HCT116 (cell line): Measurements from ENCODE around the gene IL1RAP. TPM values are rescaled to one million over a fixed set of nuclear protein-coding genes. Genes with fewer than 3 reads are reported as not detected.

Experiments
- ATAC-seq: fragments of 200-7000 bp; cut with Tn5 transposase; 2 replicates; pipeline ENCODE4 v1.9.1; 2020; ENCODE audit warnings: mild to moderate bottlenecking, moderate library complexity
- BruUV-seq: library from RNA; stranded (reverse); fragments of 400-500 nt; replicated peaks from 2 replicates; lab custom pipeline; 2021; lab: Mats Ljungman, UMichigan
- CTCF ChIA-PET: fragments of 300-600 bp; sonication (Branson Sonifier 250); formaldehyde crosslinking; loops from one replicate; lab custom pipeline; 2021; ENCODE audit warnings: antibody characterized with exemption; lab: Charles Lee
- POLR2A ChIA-PET: fragments of 300-600, 350-600 bp; sonication (Branson Sonifier 250); formaldehyde crosslinking; loops from one replicate; lab custom pipeline; 2021; ENCODE audit warnings: antibody characterized with exemption; lab: Charles Lee
- RAD21 ChIA-PET, 2 experiments: fragments of 300-600 bp; sonication (Branson Sonifier 250); formaldehyde crosslinking; loops; one replicate each; lab custom pipeline; 2023; ENCODE audit warnings: low total read pairs in 2 of 2; ENCODE audit not compliant: uncharacterized antibody in 2 of 2, unreplicated experiment in 2 of 2, low non-redundant PET in 1 of 2; lab: Charles Lee
- DNase-seq: peaks from one replicate; pipeline ENCODE4 v3.0.0-alpha.2; 2010; ENCODE audit warnings: low read depth, low spot score
- H2AFZ ChIP-seq: fragments of 200-600 bp; shearing (Covaris generic), sonication (generic); 2 replicates; pipeline ENCODE4 v1.6.1; 2017; ENCODE audit warnings: low read depth, mixed run types, mixed read lengths, antibody characterized with exemption, low read length; ENCODE audit not compliant: poor library complexity, severe bottlenecking
- H3K27ac ChIP-seq: 2 replicates; pipeline ENCODE4 v1.5.1; 2012; ENCODE audit warnings: low read depth, low read length
- H3K27me3 ChIP-seq: fragments of 200-600 bp; sonication (generic); 2 replicates; pipeline ENCODE4 v1.6.1; 2016; ENCODE audit warnings: mixed run types, low read length, mixed read lengths; ENCODE audit not compliant: insufficient read depth
- H3K36me3 ChIP-seq, 2 experiments: fragments of 200-500 bp in 1 of 2; fragments of 200-600 bp in 1 of 2; sonication (Bioruptor generic) in 1 of 2; sonication (generic) in 1 of 2; 2 replicates each; pipeline versions ENCODE4 v1.5.1 to v1.6.1; 2014 to 2016; ENCODE audit warnings: low read length in 2 of 2, inconsistent platforms in 1 of 2, mixed read lengths in 1 of 2, mixed run types in 1 of 2; ENCODE audit not compliant: insufficient read depth in 2 of 2, control insufficient read depth in 1 of 2
- H3K4me1 ChIP-seq, 2 experiments: fragments of 200-600 bp in 1 of 2; sonication (generic) in 1 of 2; 2 replicates each; pipeline versions ENCODE4 v1.5.1 to v1.6.1; 2012 to 2017; ENCODE audit warnings: low read length in 2 of 2, inconsistent platforms in 1 of 2, mild to moderate bottlenecking in 1 of 2, mixed read lengths in 1 of 2, mixed run types in 1 of 2, moderate library complexity in 1 of 2; ENCODE audit not compliant: insufficient read depth in 2 of 2, control insufficient read depth in 1 of 2
- H3K4me2 ChIP-seq: fragments of 200-600 bp; sonication (generic); 2 replicates; pipeline ENCODE4 v1.6.1; 2017; ENCODE audit warnings: mixed run types, low read length, mixed read lengths
- H3K4me3 ChIP-seq, 2 experiments: fragments of 200-600 bp in 1 of 2; sonication (generic) in 1 of 2; replicated peaks in 1 of 2; 2 replicates each; pipeline ENCODE4 v1.5.1; 2011 to 2016; ENCODE audit warnings: low read length in 2 of 2, control low read depth in 1 of 2, low read depth in 1 of 2, mild to moderate bottlenecking in 1 of 2, mixed read lengths in 1 of 2, mixed run types in 1 of 2
- H3K79me2 ChIP-seq: fragments of 200-600 bp; sonication (generic); 2 replicates; pipeline ENCODE4 v1.6.1; 2017; ENCODE audit warnings: mild to moderate bottlenecking, mixed run types, low read length, moderate library complexity, mixed read lengths; ENCODE audit not compliant: insufficient read depth
- H3K9ac ChIP-seq: fragments of 200-600 bp; sonication (generic); 2 replicates; pipeline ENCODE4 v1.6.1; 2016; ENCODE audit warnings: low read length, mixed read lengths
- H3K9me2 ChIP-seq: fragments of 200-600 bp; sonication (generic), shearing (Covaris generic); 2 replicates; pipeline ENCODE4 v1.6.1; 2017; ENCODE audit warnings: mixed run types, mild to moderate bottlenecking, moderate library complexity; ENCODE audit not compliant: insufficient read depth
- H3K9me3 ChIP-seq, 2 experiments: fragments of 200-500 bp in 1 of 2; fragments of 200-600 bp in 1 of 2; sonication (Bioruptor generic) in 1 of 2; sonication (generic) in 1 of 2; 2 replicates each; pipeline ENCODE4 v1.6.1; 2014 to 2017; ENCODE audit warnings: low read length in 2 of 2, mixed read lengths in 2 of 2, inconsistent platforms in 1 of 2, low read depth in 1 of 2, mild to moderate bottlenecking in 1 of 2, mixed run types in 1 of 2, moderate library complexity in 1 of 2; ENCODE audit not compliant: control insufficient read depth in 1 of 2, insufficient read depth in 1 of 2
- H4K20me1 ChIP-seq: fragments of 200-600 bp; sonication (generic), shearing (Covaris generic); 2 replicates; pipeline ENCODE4 v1.6.1; 2017; ENCODE audit warnings: mixed run types, mild to moderate bottlenecking, moderate library complexity; ENCODE audit not compliant: insufficient read depth
- CEBPB ChIP-seq: IDR thresholded peaks from 2 replicates; pipeline ENCODE4 v1.6.1; 2012; ENCODE audit warnings: low read depth
- CTCF ChIP-seq, 3 experiments: fragments of 200-600 bp in 1 of 3; sonication (generic) in 1 of 3; IDR thresholded peaks in 2 of 3; conservative IDR thresholded peaks in 1 of 3; 2 replicates each; pipeline ENCODE4 v1.5.1; 2012 to 2017; ENCODE audit warnings: low read depth in 2 of 3, low read length in 2 of 3, antibody characterized with exemption in 1 of 3, borderline replicate concordance in 1 of 3, control low read depth in 1 of 3, mild to moderate bottlenecking in 1 of 3, mixed read lengths in 1 of 3, mixed run types in 1 of 3, moderate library complexity in 1 of 3; ENCODE audit not compliant: insufficient read depth in 1 of 3
- ELF1 ChIP-seq: IDR thresholded peaks from 2 replicates; pipeline ENCODE4 v1.6.1; 2012; ENCODE audit warnings: low read depth, borderline replicate concordance
- JUND ChIP-seq: IDR thresholded peaks from 2 replicates; pipeline ENCODE4 v1.6.1; 2012
- MAX ChIP-seq: IDR thresholded peaks from 2 replicates; pipeline ENCODE4 v1.6.1; 2012
- POLR2A ChIP-seq: IDR thresholded peaks from 2 replicates; pipeline ENCODE4 v1.7.0; 2011; ENCODE audit warnings: borderline replicate concordance; ENCODE audit not compliant: insufficient read depth, insufficient read length; ENCODE audit errors: extremely low read depth
- POLR2AphosphoS5 ChIP-seq: IDR thresholded peaks from 2 replicates; pipeline ENCODE4 v1.6.1; 2011; ENCODE audit warnings: mild to moderate bottlenecking, low read depth, low read length, moderate library complexity
- SRF ChIP-seq: IDR thresholded peaks from 2 replicates; pipeline ENCODE4 v1.6.1; 2012; ENCODE audit warnings: low read depth
- YY1 ChIP-seq: IDR thresholded peaks from 2 replicates; pipeline ENCODE4 v1.6.1; 2011; ENCODE audit warnings: low read length, low read depth, moderate library complexity, mild to moderate bottlenecking; ENCODE audit not compliant: insufficient replicate concordance; ENCODE audit errors: extremely low read depth
- ZFX ChIP-seq: fragments of 450-650 bp; IDR thresholded peaks from 2 replicates; pipeline ENCODE4 v1.6.1; 2017
- ZNF274 ChIP-seq: fragments of 200-500 bp; sonication (Bioruptor generic); IDR thresholded peaks from 2 replicates; pipeline ENCODE4 v1.6.1; 2014; ENCODE audit warnings: mild to moderate bottlenecking, low read depth, low read length, inconsistent platforms
- intact Hi-C: fragments of 100-400 bp; cut with micrococcal nuclease; formaldehyde crosslinking; loops from 2 replicates; pipeline ENCODE4 v1.10.0; 2022
- total RNA-seq: library from RNA; stranded (reverse); gene quantifications from one replicate; pipeline ENCODE4 v1.2.1, GENCODE V29; 2021; ENCODE audit not compliant: unreplicated experiment
- TF ChIP-seq, protein P1 (sequence below): IDR thresholded peaks from 2 replicates; pipeline ENCODE4 v1.6.1; 2012
- TF ChIP-seq, protein P2 (sequence below): IDR thresholded peaks from 2 replicates; pipeline ENCODE4 v1.6.1; 2011; ENCODE audit warnings: mild to moderate bottlenecking, low read length, moderate library complexity; ENCODE audit not compliant: insufficient replicate concordance; ENCODE audit errors: extremely low read depth

The IL1RAP gene
- total RNA-seq, 1 experiment from 2014 or later, result 5.8 TPM

GRCh38 chr3:190644035-190644434 is 130.2 kb downstream of the IL1RAP start:
- no peak overlapping the region for H2AFZ ChIP-seq
- RAD21 ChIA-PET, result no interaction called here
- H3K9me2 ChIP-seq, result no peaks in the 10 kb centered on the region
- DNase-seq, result no peak
- H3K79me2 ChIP-seq, result no peaks in the 10 kb centered on the region
- TF ChIP-seq ELF1 (no peak), SRF (no peak)
- TF ChIP-seq, protein P1, sequence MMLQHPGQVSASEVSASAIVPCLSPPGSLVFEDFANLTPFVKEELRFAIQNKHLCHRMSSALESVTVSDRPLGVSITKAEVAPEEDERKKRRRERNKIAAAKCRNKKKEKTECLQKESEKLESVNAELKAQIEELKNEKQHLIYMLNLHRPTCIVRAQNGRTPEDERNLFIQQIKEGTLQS, result no peak
- H3K27me3 ChIP-seq, result no peaks in the 10 kb centered on the region
- H3K4me2 ChIP-seq, result no peak overlapping the region
- no peaks in the 10 kb centered on the region for H4K20me1 ChIP-seq
- intact Hi-C loops, result no loop called here
- CTCF ChIA-PET, result no interaction called here
- no peak overlapping the region for H3K4me3 ChIP-seq
- BruUV-seq, result no TSS peak
- H3K4me1 ChIP-seq, result no peaks in the 10 kb centered on the region
- no peaks in the 10 kb centered on the region for H3K9me3 ChIP-seq
- no peak overlapping the region for H3K9ac ChIP-seq
- no peaks in the 10 kb centered on the region for H3K36me3 ChIP-seq
- no peak overlapping the region for H3K27ac ChIP-seq
- no peak for ATAC-seq
- POLR2A ChIA-PET, result no interaction called here

DNA sequence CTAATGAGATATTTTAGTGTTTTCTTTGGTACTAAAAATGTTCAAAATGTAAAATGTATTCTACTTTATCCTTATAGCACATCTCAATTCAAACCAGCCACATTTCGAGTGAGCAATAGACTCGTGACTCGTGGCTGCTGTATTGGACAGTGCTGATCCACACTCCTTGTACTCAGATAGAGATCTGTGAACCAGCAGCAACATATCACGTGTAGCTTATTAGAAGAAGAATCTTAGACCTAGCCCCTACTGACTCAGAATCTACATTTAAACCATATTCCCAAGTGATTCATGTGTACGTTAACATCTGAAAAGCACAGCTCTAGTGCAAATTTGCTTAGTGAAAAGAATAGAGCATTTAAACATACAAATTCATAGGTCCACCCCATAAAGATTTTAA is 130.9 kb downstream of the IL1RAP start:
- Histone ChIP-seq H3K9me3 (no peaks in the 10 kb centered on the region), H4K20me1 (no peaks in the 10 kb centered on the region), H3K36me3 (no peaks in the 10 kb centered on the region), H3K9ac (no peak overlapping the region), H3K9me2 (no peaks in the 10 kb centered on the region)
- intact Hi-C loops, result no loop called here
- POLR2A ChIA-PET, result no interaction called here
- no peak for TF ChIP-seq CEBPB
- TF ChIP-seq POLR2A, result no peak
- TF ChIP-seq, protein P1, result no peak
- TF ChIP-seq ELF1, result no peak
- no peak for TF ChIP-seq CTCF (IDR thresholded peaks at IDR 0.05 in 2 of 3, conservative IDR thresholded peaks at IDR 0.05 in 1 of 3; ENCODE audit: borderline replicate concordance in 1 of 3, insufficient read depth in 1 of 3, low read depth in 2 of 3, low read length in 2 of 3)
- TF ChIP-seq JUND, result no peak
- no peak for TF ChIP-seq POLR2AphosphoS5
- TF ChIP-seq ZNF274, result no peak
- TF ChIP-seq, protein P2, sequence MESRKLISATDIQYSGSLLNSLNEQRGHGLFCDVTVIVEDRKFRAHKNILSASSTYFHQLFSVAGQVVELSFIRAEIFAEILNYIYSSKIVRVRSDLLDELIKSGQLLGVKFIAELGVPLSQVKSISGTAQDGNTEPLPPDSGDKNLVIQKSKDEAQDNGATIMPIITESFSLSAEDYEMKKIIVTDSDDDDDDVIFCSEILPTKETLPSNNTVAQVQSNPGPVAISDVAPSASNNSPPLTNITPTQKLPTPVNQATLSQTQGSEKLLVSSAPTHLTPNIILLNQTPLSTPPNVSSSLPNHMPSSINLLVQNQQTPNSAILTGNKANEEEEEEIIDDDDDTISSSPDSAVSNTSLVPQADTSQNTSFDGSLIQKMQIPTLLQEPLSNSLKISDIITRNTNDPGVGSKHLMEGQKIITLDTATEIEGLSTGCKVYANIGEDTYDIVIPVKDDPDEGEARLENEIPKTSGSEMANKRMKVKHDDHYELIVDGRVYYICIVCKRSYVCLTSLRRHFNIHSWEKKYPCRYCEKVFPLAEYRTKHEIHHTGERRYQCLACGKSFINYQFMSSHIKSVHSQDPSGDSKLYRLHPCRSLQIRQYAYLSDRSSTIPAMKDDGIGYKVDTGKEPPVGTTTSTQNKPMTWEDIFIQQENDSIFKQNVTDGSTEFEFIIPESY, result no peak
- no peak for TF ChIP-seq YY1
- no peak for TF ChIP-seq ZFX
- no peak for TF ChIP-seq MAX
- TF ChIP-seq, all 23 proteins: peak for 0
- no TSS peak for BruUV-seq
- DNase-seq (no peak), ATAC-seq (no peak)
- Histone ChIP-seq H3K27ac (no peak overlapping the region), H3K4me3 (no peak overlapping the region), H3K4me1 (no peaks in the 10 kb centered on the region), H3K4me2 (no peak overlapping the region), H2AFZ (no peak overlapping the region), H3K79me2 (no peaks in the 10 kb centered on the region), H3K27me3 (no peaks in the 10 kb centered on the region)
- RAD21 ChIA-PET, result no interaction called here
- CTCF ChIA-PET, result no interaction called here
